ENCODE results near the gene LRRFIP1.
A peak's percentile ranks its signal among the peaks of the same experiment; 100 is the strongest.

LRRFIP1 gene

DNA sequence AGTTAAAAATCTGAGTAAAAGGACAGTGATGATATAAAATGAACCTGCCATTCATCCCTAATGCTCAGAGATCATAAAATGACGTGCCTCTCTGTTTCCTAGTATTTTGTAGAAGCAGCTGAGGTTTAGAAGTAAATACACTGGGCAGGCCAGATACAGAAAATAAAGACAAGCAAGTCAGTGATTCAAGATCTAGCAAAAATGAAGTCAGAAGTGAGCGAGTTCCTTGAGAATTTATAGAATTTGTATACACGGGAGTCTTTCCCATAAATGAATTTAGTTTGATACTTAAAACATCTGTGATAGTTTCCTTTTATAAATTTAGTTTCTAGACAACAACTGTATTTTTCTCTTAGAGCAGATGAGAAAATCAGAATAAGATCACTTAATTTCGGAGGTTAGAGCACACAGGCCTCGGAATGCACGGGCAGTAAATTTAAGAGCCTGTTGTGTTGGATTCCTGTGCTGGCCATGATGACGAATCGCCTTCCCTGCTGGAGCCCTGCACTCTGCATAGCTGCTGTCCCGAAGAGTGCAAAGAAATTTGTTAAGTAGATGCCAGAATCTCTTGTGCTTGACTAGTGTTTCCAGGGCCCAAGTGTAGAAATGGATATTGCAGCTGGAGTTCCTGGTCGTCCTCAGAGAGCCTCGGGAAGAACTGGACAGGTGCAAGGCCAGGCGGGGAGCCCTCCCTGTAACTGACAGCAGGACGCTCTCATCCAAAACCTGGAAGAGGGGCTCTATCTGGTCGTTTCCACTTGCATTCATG, 87.5 kb downstream of the LRRFIP1 start:
- H3K4me3 ChIP-seq (replicated peaks in 1 of 2; ENCODE audit: low read depth in 2 of 2, low read length in 2 of 2) = no peak overlapping the region
- TF ChIP-seq, protein P1, sequence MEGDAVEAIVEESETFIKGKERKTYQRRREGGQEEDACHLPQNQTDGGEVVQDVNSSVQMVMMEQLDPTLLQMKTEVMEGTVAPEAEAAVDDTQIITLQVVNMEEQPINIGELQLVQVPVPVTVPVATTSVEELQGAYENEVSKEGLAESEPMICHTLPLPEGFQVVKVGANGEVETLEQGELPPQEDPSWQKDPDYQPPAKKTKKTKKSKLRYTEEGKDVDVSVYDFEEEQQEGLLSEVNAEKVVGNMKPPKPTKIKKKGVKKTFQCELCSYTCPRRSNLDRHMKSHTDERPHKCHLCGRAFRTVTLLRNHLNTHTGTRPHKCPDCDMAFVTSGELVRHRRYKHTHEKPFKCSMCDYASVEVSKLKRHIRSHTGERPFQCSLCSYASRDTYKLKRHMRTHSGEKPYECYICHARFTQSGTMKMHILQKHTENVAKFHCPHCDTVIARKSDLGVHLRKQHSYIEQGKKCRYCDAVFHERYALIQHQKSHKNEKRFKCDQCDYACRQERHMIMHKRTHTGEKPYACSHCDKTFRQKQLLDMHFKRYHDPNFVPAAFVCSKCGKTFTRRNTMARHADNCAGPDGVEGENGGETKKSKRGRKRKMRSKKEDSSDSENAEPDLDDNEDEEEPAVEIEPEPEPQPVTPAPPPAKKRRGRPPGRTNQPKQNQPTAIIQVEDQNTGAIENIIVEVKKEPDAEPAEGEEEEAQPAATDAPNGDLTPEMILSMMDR (IDR thresholded peaks at IDR 0.05; ENCODE audit: low read depth, low read length) = no peak
- peak; percentile 69 to 71 for DNase-seq (ENCODE audit: low read depth in 2 of 2)

DNA sequence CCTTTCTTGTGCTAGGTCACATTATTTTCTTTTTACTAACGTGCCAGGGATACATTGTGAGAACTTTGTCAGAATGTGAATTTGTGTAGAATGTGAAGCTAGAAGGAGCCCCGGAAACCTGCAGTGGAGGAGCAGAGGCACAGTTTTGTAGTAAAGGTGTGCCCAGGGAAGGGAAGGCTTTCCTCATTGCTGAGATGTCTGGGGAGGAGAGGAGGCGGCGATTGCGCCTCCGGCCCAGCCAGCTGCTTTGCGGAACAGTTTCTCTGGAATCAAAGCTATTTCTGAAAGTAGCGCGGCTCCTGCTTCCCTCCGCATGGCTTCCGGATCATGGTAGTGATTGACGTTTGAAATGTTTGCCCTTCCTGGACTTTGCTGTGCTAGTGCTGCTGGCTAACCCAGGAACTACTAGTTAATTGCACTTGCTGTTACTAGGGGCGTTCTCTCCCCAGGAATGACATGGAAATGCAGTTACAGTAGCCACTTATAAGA, 88.1 kb downstream of the LRRFIP1 start:
- TF ChIP-seq, protein P1 (IDR thresholded peaks at IDR 0.05; ENCODE audit: low read depth, low read length) = no peak
- H3K4me3 ChIP-seq (replicated peaks in 1 of 2; ENCODE audit: low read depth in 2 of 2, low read length in 2 of 2) = no peak overlapping the region
- no peak for DNase-seq (ENCODE audit: low read depth in 2 of 2)

DNA sequence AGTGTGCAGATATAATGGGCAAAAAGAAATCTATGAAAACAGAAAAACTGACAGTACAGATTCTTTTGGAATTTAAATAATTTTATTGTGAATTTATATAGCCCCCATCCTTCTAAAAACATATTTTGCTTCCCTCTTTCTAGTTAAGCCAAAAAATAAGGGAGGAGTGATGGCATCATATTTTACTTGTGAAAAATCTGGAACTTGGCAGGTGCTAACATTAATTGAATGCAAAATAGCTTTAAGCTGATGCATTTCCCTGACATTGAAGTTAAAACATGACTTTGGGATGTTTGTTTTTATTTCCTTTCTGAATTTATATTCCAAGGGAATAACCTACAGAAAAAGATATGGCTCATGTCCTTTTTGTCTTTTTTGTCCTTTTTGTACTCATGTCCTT, 88.6 kb downstream of the LRRFIP1 start:
- TF ChIP-seq, protein P1 (IDR thresholded peaks at IDR 0.05; ENCODE audit: low read depth, low read length) = no peak

GRCh38 chr2:237717366-237718276, 90.2 kb downstream of the LRRFIP1 start:
- no peak for DNase-seq (ENCODE audit: low read depth in 2 of 2)
- TF ChIP-seq, protein P1 (IDR thresholded peaks at IDR 0.05; ENCODE audit: low read depth, low read length) = no peak
- H3K4me3 ChIP-seq (replicated peaks in 1 of 2; ENCODE audit: low read depth in 2 of 2, low read length in 2 of 2) = no peak overlapping the region

More for the DNA sequence above, 88.6 kb downstream of the LRRFIP1 start:
- H3K4me3 ChIP-seq (replicated peaks in 1 of 2; ENCODE audit: low read depth in 2 of 2, low read length in 2 of 2) = no peak overlapping the region
- no peak for DNase-seq (ENCODE audit: low read depth in 2 of 2)

DNA sequence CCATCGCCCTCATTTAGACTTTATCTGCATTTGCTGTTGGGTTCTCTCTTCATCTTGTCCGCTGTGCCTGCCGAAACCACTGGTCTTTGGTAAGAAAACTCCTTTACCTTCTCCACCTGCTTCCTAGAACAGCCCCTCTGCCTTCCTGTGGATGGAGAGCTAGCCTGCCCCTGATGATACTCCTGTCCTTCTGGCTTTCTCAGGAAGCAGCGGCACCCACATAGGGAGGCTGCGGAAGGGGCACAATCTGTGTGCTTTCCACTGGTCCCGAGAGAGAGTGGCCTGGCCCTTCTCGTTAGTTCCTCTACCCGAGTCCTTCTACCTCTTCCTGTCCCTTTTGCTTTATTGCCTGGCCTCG, 90.9 kb downstream of the LRRFIP1 start:
- TF ChIP-seq, protein P1 (IDR thresholded peaks at IDR 0.05; ENCODE audit: low read depth, low read length) = no peak
- no peak overlapping the region for H3K4me3 ChIP-seq (replicated peaks in 1 of 2; ENCODE audit: low read depth in 2 of 2, low read length in 2 of 2)
- no peak for DNase-seq (ENCODE audit: low read depth in 2 of 2)

GRCh38 chr2:237720444-237720843, 93.1 kb downstream of the LRRFIP1 start:
- no peak for DNase-seq (ENCODE audit: low read depth in 2 of 2)
- TF ChIP-seq, protein P1 (IDR thresholded peaks at IDR 0.05; ENCODE audit: low read depth, low read length) = no peak
- no peak overlapping the region for H3K4me3 ChIP-seq (replicated peaks in 1 of 2; ENCODE audit: low read depth in 2 of 2, low read length in 2 of 2)

All from cardiac fibroblast (primary cell).